ENCODE data around the gene CUX1.

The CUX1 gene

DNA sequence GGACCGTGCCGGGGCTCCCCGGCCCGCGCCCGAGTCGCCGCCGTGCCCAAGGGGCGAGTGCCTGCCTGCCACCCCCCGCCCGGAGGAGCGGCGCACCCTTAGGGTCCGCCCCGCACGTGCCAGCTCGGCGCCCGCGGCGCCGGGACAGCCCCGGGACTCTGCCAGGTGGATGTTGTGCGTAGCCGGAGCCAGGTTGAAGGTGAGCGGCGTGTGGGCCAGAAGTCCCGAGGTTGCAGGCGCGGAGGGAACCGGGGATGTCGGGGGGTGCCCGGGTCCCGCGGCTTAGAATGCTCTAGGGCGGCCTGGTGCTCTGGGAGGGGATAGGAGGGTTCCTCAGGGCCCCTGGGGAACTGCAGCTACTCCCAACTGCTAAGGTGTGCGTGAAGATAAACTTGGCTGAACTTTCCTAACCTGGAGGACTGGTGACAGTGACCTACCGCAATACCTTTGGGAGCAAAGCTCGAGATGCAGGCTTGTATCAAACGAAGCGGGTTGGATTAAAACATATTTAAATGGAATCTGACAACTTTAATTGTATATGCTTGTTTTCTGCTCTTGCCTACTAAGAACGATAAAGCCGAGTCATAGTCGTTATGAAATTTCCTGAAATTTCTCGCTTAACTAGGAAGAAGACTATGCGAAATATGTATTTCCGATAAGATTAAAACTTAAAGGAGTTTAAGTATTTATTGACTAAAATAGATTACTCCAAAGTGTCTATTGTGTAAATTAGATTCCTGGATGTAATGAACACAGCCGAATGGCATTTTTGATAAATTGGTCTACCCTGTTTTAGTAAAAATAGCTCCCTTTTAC lies at the start of gene CUX1:
Gene CUX1 (plus strand): TSS at position 156 of the 816 bp plus-strand sequence. CDS start 14 bp downstream, at position 170.
- DNase-seq (ENCODE audit: low read depth), result no peak
- peak within 1 kb of the TSS; percentile 65 for H3K4me3 ChIP-seq (ENCODE audit: low read depth, low read length)
- TF ChIP-seq, protein P1, sequence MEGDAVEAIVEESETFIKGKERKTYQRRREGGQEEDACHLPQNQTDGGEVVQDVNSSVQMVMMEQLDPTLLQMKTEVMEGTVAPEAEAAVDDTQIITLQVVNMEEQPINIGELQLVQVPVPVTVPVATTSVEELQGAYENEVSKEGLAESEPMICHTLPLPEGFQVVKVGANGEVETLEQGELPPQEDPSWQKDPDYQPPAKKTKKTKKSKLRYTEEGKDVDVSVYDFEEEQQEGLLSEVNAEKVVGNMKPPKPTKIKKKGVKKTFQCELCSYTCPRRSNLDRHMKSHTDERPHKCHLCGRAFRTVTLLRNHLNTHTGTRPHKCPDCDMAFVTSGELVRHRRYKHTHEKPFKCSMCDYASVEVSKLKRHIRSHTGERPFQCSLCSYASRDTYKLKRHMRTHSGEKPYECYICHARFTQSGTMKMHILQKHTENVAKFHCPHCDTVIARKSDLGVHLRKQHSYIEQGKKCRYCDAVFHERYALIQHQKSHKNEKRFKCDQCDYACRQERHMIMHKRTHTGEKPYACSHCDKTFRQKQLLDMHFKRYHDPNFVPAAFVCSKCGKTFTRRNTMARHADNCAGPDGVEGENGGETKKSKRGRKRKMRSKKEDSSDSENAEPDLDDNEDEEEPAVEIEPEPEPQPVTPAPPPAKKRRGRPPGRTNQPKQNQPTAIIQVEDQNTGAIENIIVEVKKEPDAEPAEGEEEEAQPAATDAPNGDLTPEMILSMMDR (IDR thresholded peaks at IDR 0.05; ENCODE audit: control insufficient read depth, extremely low read depth, insufficient read depth), result no peak

- TF ChIP-seq, protein P1 (IDR thresholded peaks at IDR 0.05; ENCODE audit: control insufficient read depth, extremely low read depth, insufficient read depth), result no peak
- DNase-seq (ENCODE audit: low read depth), result no peak
- no peak overlapping the region for H3K4me3 ChIP-seq (ENCODE audit: low read depth, low read length)
These were observed 49.1 kb upstream of the CUX1 start for GRCh38 chr7:101768280-101768679.

DNA sequence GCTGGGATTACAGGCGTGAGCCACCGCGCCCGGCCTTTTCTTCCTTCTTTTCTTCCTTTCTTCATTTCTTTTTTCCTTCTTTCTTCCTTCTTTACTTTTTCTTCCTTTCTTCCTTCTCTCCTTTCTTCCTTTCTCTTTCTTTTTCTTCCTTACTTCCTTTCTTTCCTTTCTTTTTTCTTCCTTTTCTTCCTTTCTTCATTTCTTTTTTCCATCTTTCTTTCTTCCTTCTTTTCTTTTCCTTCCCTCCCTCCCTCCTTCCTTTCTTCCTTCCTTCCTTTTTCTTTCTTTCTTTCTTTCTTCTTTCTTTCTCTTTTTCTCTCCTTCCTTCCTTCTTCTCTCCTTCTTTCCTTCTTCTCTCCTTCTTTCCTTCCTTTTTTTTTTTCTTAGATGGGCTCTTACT lies 47.0 kb upstream of the CUX1 start:
- H3K4me3 ChIP-seq (ENCODE audit: low read depth, low read length), result no peak overlapping the region
- no peak for DNase-seq (ENCODE audit: low read depth)
- TF ChIP-seq, protein P1 (IDR thresholded peaks at IDR 0.05; ENCODE audit: control insufficient read depth, extremely low read depth, insufficient read depth), result no peak

DNA sequence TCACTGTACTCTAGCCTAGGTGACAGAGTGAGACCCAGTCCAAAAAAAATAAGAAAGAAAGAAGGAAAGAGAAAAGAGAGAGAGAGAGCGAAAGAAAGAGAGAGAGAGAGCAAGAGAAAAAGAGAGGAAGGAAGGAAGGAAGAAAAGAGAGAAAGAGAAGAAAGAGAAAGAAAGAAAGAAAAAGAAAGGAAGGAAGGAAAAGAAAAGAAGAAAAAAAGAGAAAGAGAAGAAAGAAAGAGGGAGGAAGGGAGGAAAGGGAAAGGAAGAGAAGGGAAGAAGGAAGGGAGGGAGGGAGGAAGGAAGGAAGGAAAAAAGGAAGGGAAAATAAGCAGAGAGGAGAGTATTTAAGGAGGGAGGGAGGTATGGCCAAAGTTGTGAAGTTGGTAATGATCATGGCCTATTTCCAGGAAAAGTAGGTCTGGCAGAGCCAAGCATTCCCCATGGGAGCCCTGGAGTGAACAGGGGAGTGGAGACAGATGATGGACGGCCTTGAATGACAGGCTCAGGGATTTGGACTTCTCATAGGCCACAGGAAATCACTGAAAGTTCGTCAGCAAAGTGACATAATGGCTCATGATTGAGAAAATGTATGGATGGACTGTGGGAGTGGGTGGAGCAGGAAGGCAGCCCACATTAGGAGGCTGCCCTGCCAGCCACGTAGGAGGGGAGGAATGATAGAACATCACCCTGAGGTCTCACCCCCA lies 44.8 kb upstream of the CUX1 start:
- no peak overlapping the region for H3K4me3 ChIP-seq (ENCODE audit: low read depth, low read length)
- DNase-seq (ENCODE audit: low read depth), result no peak
- TF ChIP-seq, protein P1 (IDR thresholded peaks at IDR 0.05; ENCODE audit: control insufficient read depth, extremely low read depth, insufficient read depth), result no peak

DNA sequence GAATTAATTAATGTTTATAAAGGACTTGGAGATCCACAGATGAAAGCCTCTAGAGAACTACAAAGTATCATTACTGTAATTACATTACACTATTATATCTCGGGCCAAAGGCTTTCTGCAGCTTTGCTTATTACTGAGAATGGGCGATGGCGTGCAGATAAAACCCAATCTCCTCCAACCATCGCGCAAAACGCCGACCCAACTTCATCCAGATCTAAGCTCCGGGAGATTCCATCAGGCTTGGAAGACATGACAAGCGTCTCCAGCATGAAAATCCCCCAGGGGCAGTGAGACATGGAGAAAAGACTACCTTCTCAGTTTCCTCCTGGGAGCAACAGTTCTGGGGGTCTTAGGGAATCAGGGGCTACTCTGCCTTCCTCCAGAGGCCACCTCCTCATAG lies 42.2 kb upstream of the CUX1 start:
- TF ChIP-seq, protein P1 (IDR thresholded peaks at IDR 0.05; ENCODE audit: control insufficient read depth, extremely low read depth, insufficient read depth), result no peak
- DNase-seq (ENCODE audit: low read depth), result no peak
- H3K4me3 ChIP-seq (ENCODE audit: low read depth, low read length), result no peak overlapping the region

GRCh38 chr7:101778026-101778580 lies 39.3 kb upstream of the CUX1 start:
- H3K4me3 ChIP-seq (ENCODE audit: low read depth, low read length), result no peak overlapping the region
- DNase-seq (ENCODE audit: low read depth), result no peak
- TF ChIP-seq, protein P1 (IDR thresholded peaks at IDR 0.05; ENCODE audit: control insufficient read depth, extremely low read depth, insufficient read depth), result no peak
